HG03457 (cell line): ENCODE data around the gene NFXL1.
A peak's percentile ranks its signal among the peaks of the same experiment; 100 is the strongest.

Experiments
- ATAC-seq: cut with Tn5 transposase; IDR thresholded peaks from one replicate; pipeline ENCODE4 v1.9.1; 2021; ENCODE audit warnings: moderate number of reproducible peaks; ENCODE audit not compliant: unreplicated experiment

Gene NFXL1

GRCh38 chr4:47836641-47837093 is 77.7 kb downstream of the NFXL1 start:
- peak; percentile 75 for ATAC-seq

- no peak for ATAC-seq
Measured at GRCh38 chr4:47835494-47835893, 78.9 kb downstream of the NFXL1 start.

GRCh38 chr4:47831026-47831679 is 83.2 kb downstream of the NFXL1 start:
- no peak for ATAC-seq

GRCh38 chr4:47830265-47831025 is 83.9 kb downstream of the NFXL1 start:
- ATAC-seq, result no peak

- ATAC-seq, result no peak
Measured at GRCh38 chr4:47829438-47829837, 84.9 kb downstream of the NFXL1 start.

- ATAC-seq, result no peak
Measured at GRCh38 chr4:47827343-47828047, 86.9 kb downstream of the NFXL1 start.

GRCh38 chr4:47824840-47825239 is 89.5 kb downstream of the NFXL1 start:
- no peak for ATAC-seq

- no peak for ATAC-seq
Measured at GRCh38 chr4:47819178-47819577, 95.2 kb downstream of the NFXL1 start.

- ATAC-seq, result no peak
Measured at GRCh38 chr4:47817275-47817674, 97.1 kb downstream of the NFXL1 start.

GRCh38 chr4:47816748-47817147 is 97.6 kb downstream of the NFXL1 start:
- no peak for ATAC-seq

GRCh38 chr4:47814618-47815295 is 99.6 kb downstream of the NFXL1 start:
- ATAC-seq, result no peak

- no peak for ATAC-seq
Measured at GRCh38 chr4:47809654-47810203, 104.7 kb downstream of the NFXL1 start.

- ATAC-seq, result no peak
Measured at GRCh38 chr4:47804598-47804997, 109.8 kb downstream of the NFXL1 start.

- ATAC-seq, result no peak
Measured at GRCh38 chr4:47801481-47802002, 112.8 kb downstream of the NFXL1 start.

GRCh38 chr4:47798165-47798564 is 116.2 kb downstream of the NFXL1 start:
- ATAC-seq, result no peak
